Measurements from ENCODE around the gene CCDC187. TPM values are rescaled to one million over a fixed set of nuclear protein-coding genes. Genes with fewer than 3 reads are reported as not detected.
A peak's percentile ranks its signal among the peaks of the same experiment; 100 is the strongest.

The CCDC187 gene
- total and polyA plus RNA-seq, 2 of the 4 experiments (the other 2 are of a cell fraction), result not detected

DNA sequence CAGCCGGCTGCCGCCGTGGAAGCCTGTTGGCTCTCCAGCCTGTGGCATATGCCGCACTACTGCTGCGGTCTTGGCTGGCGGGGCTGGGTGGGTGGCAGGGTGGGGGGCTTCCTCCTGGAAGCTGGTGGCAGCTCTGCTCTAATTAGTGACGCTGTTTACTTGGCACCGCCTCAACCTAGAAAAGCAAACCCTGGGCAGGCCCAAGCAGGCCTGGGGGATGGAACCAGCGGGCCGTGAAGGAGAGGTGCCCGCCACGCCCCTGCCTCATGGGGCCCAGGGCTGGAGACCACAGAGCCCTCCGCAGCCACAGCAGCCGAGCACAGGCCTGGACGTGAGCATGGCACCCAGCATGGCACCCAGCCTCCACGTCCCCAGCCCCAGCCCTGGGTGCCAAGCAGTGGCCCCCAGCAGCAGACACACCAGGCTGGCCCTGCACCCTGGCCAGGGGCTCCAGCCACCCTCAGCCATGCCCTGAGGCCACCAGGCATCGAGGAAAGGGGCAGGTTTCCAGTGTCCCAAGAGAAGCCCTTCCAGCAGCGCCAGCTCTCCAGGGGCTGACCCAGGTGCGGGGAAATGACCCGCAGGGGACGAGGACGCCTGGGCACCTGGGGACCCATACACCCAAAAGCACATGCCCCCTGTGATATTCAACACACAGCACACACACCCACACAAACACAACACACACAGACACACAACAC lies 5.4 kb upstream of the CCDC187 start:
- intact Hi-C loops (cut with micrococcal nuclease) (no loop called here), in situ Hi-C loops (cut with MboI; ENCODE audit: low sequenced_read_pairs) (no loop called here), dilution Hi-C loops (cut with HindIII; ENCODE audit: low sequenced_read_pairs, unreplicated experiment) (no loop called here)
- no peaks in the 10 kb centered on the region for H3K9me3 ChIP-seq (ENCODE audit: control insufficient read depth, insufficient read depth, low read length)
- no peaks in the 10 kb centered on the region for H3K36me3 ChIP-seq (ENCODE audit: control insufficient read depth, insufficient read depth, low read length)
- peaks cover 2% of the 10 kb centered on the region; the same call in 1 of the 2 replicates for H3K27me3 ChIP-seq (ENCODE audit: control insufficient read depth, insufficient read depth, low read length)
- H2BK5ac ChIP-seq (ENCODE audit: low read depth, low read length, poor library complexity, severe bottlenecking), result peak overlapping the region; percentile 74
- no peak overlapping the region for H4K91ac ChIP-seq (ENCODE audit: insufficient read depth, low read depth, low read length)
- H3K18ac ChIP-seq (ENCODE audit: low read depth, low read length), result no peak overlapping the region
- H3K9me1 ChIP-seq (ENCODE audit: insufficient read depth, low read length), result peaks cover 11% of the 10 kb centered on the region
- H4K5ac ChIP-seq (ENCODE audit: low read depth, low read length), result no peak overlapping the region
- no peak overlapping the region for H3K9ac ChIP-seq (ENCODE audit: low read depth, low read length)
- no peak overlapping the region for H3K4ac ChIP-seq (ENCODE audit: low read depth, low read length)
- TF ChIP-seq CHD1 (IDR thresholded peaks at IDR 0.05; ENCODE audit: low read depth, low read length) (no peak), SMC3 (IDR thresholded peaks at IDR 0.05; ENCODE audit: low read depth, low read length) (no peak), RCOR1 (IDR thresholded peaks at IDR 0.05; ENCODE audit: insufficient replicate concordance, low read length) (no peak), MAZ (IDR thresholded peaks at IDR 0.05; ENCODE audit: borderline replicate concordance, low read depth, low read length) (no peak)
- no peak for ATAC-seq (ENCODE audit: low read depth)
- BruUV-seq (replicated peaks), result no TSS peak
- no peak for DNase-seq
- ChIA-PET POLR2A (ENCODE audit: unreplicated experiment) (no interaction called here), CTCF (interaction anchor here (0.6 kb wide), 1 partner anchor 169 kb away, joined by 3 read pairs; no protein-coding TSS in a partner anchor)
- H2AK5ac ChIP-seq (ENCODE audit: low read depth, low read length), result no peak overlapping the region
- no peak overlapping the region for H2AK9ac ChIP-seq (replicated peaks; ENCODE audit: low read depth, low read length, poor library complexity)
- no peaks in the 10 kb centered on the region for H3K79me1 ChIP-seq (ENCODE audit: low read depth in 1 of 2, low read length in 2 of 2)
- no peak overlapping the region for H3K4me3 ChIP-seq (ENCODE audit: insufficient read depth, low read depth, low read length)
- H4K20me1 ChIP-seq (ENCODE audit: insufficient read depth, low read length), result no peaks in the 10 kb centered on the region
- H3K27ac ChIP-seq (ENCODE audit: insufficient read depth, low read length), result no peak overlapping the region
- H3K56ac ChIP-seq (ENCODE audit: extremely low read depth, insufficient read depth, low read length), result no peak overlapping the region
- H3K4me2 ChIP-seq (ENCODE audit: low read depth, low read length), result no peak overlapping the region
- H4K8ac ChIP-seq (ENCODE audit: low read depth in 2 of 2, low read length in 2 of 2), result no peak overlapping the region
- H2BK15ac ChIP-seq (ENCODE audit: low read depth, low read length), result no peak overlapping the region
- H2BK120ac ChIP-seq (ENCODE audit: low read depth, low read length), result no peak overlapping the region
- H3K4me1 ChIP-seq (ENCODE audit: control insufficient read depth, insufficient read depth, low read length), result no peaks in the 10 kb centered on the region
- H3K23ac ChIP-seq (ENCODE audit: low read depth, low read length), result no peak overlapping the region
- H2BK20ac ChIP-seq (ENCODE audit: low read depth, low read length), result no peak overlapping the region
- H3K14ac ChIP-seq (replicated peaks; ENCODE audit: low read depth, low read length), result no peak overlapping the region
- H2AFZ ChIP-seq (replicated peaks; ENCODE audit: low read length, poor library complexity), result no peak overlapping the region
- 83% methylated on average over 10 of the region's 22 CpGs; no CpG with 5 or more reads in 1 of the 2 experiments for WGBS, 2 experiments (ENCODE audit: extremely low coverage in 2 of 2, insufficient read length in 1 of 2)
